ENCODE results near the gene PIP5KL1.

PIP5KL1 gene

GRCh38 chr9:127976498-127976897 lies 45.9 kb upstream of the PIP5KL1 start:
- no peak for DNase-seq (ENCODE audit: extremely low read depth, low read depth)
- no peak for TF ChIP-seq CTCF (IDR thresholded peaks at IDR 0.05; ENCODE audit: low read depth, low read length)

- no peak for DNase-seq (ENCODE audit: extremely low read depth, low read depth)
- TF ChIP-seq CTCF (IDR thresholded peaks at IDR 0.05; ENCODE audit: low read depth, low read length), result no peak
These were observed 45.1 kb upstream of the PIP5KL1 start for GRCh38 chr9:127975376-127976315.

- no peak for TF ChIP-seq CTCF (IDR thresholded peaks at IDR 0.05; ENCODE audit: low read depth, low read length)
- no peak for DNase-seq (ENCODE audit: extremely low read depth, low read depth)
These were observed 44.2 kb upstream of the PIP5KL1 start for GRCh38 chr9:127974769-127975261.

GRCh38 chr9:127974001-127974768 lies 43.6 kb upstream of the PIP5KL1 start:
- TF ChIP-seq CTCF (IDR thresholded peaks at IDR 0.05; ENCODE audit: low read depth, low read length), result no peak
- no peak for DNase-seq (ENCODE audit: extremely low read depth, low read depth)

GRCh38 chr9:127973169-127974000 lies 42.8 kb upstream of the PIP5KL1 start:
- DNase-seq (ENCODE audit: extremely low read depth, low read depth), result no peak

More at GRCh38 chr9:127973169-127974000, 42.8 kb upstream of the PIP5KL1 start:
- TF ChIP-seq CTCF (IDR thresholded peaks at IDR 0.05; ENCODE audit: low read depth, low read length), result no peak

All from AG09319 (cell line).